ENCODE measurements around the gene SLX9.

- TF ChIP-seq POLR2A (IDR thresholded peaks at IDR 0.05; ENCODE audit: low read length) (no peak), GATA1 (IDR thresholded peaks at IDR 0.05; ENCODE audit: low read depth, low read length) (no peak)
Observed at GRCh38 chr21:44898851-44899767, 40.7 kb upstream of the SLX9 start.

Measured in erythroblast (primary cell).